Progenitor cell of endocrine pancreas (in vitro differentiated cells): ENCODE results near the gene TMC2. TPM values are rescaled to one million over a fixed set of nuclear protein-coding genes. Genes with fewer than 3 reads are reported as not detected.

Experiments used
- DNase-seq: peaks from one replicate; pipeline ENCODE4 v3.0.0; 2021; ENCODE audit warnings: low spot score; ENCODE audit not compliant: unreplicated experiment
- H3K27ac Mint-ChIP-seq: 2 replicates; pipeline ENCODE4 v1.8.0; 2021; ENCODE audit warnings: mild to moderate bottlenecking, moderate library complexity, mixed read lengths
- H3K27me3 Mint-ChIP-seq: 2 replicates; pipeline ENCODE4 v1.8.0; 2021; ENCODE audit warnings: mixed read lengths
- H3K36me3 Mint-ChIP-seq: 2 replicates; pipeline ENCODE4 v1.8.0; 2022; ENCODE audit warnings: mixed read lengths; ENCODE audit not compliant: insufficient read depth
- H3K4me1 Mint-ChIP-seq: 2 replicates; pipeline ENCODE4 v1.8.0; 2021; ENCODE audit warnings: low read depth, mixed read lengths
- H3K4me3 Mint-ChIP-seq: 2 replicates; pipeline ENCODE4 v1.8.0; 2021; ENCODE audit warnings: low read depth, mild to moderate bottlenecking, moderate library complexity, mixed read lengths
- H3K9me3 Mint-ChIP-seq: 2 replicates; pipeline ENCODE4 v1.8.0; 2021; ENCODE audit warnings: low read depth, mixed read lengths
- CTCF ChIP-seq: fragments of 200-600 bp; sonication (generic); IDR thresholded peaks from one replicate; pipeline ENCODE4 v1.5.0; 2021; ENCODE audit warnings: antibody characterized with exemption, mild to moderate bottlenecking; ENCODE audit not compliant: unreplicated experiment
- total RNA-seq: library from RNA; stranded (reverse); gene quantifications from 2 replicates; pipeline ENCODE4 v1.2.1, GENCODE V29; 2021

TMC2 gene
- total RNA-seq, 1 donor from 2014 or later = not detected

- peak; percentile 52 for DNase-seq
- Mint-ChIP-seq H3K4me3 (peak within 1 kb of the TSS; percentile 100), H3K27me3 (peaks cover 15% of the 10 kb centered on the region), H3K4me1 (peaks cover 10% of the 10 kb centered on the region), H3K9me3 (no peaks in the 10 kb centered on the region), H3K36me3 (peaks cover 2% of the 10 kb centered on the region), H3K27ac (peak within 1 kb of the TSS; percentile 91)
- no peak for TF ChIP-seq CTCF
Measured at GRCh38 chr20:2508631-2509467, 27.5 kb upstream of the TMC2 start, which contains the start of gene ZNF343. Gene ZNF343 (minus strand): TSS chr20:2508915. CDS start chr20:2493895, 15,020 bp downstream.

GRCh38 chr20:2509468-2509781 lies 26.9 kb upstream of the TMC2 start:
- Mint-ChIP-seq H3K27me3 (peaks cover 21% of the 10 kb centered on the region), H3K4me3 (peak overlapping the region; percentile 100), H3K9me3 (no peaks in the 10 kb centered on the region), H3K36me3 (peaks cover 2% of the 10 kb centered on the region), H3K4me1 (peaks cover 10% of the 10 kb centered on the region), H3K27ac (peak overlapping the region; percentile 91)
- no peak for TF ChIP-seq CTCF
- DNase-seq = no peak

- Mint-ChIP-seq H3K27ac (no peak overlapping the region), H3K9me3 (no peaks in the 10 kb centered on the region), H3K36me3 (peaks cover 2% of the 10 kb centered on the region), H3K4me3 (peak overlapping the region; percentile 100), H3K4me1 (peaks cover 10% of the 10 kb centered on the region), H3K27me3 (peaks cover 23% of the 10 kb centered on the region)
- TF ChIP-seq CTCF = no peak
- no peak for DNase-seq
Measured at GRCh38 chr20:2509794-2510193, 26.6 kb upstream of the TMC2 start.

- H3K36me3 Mint-ChIP-seq = no peaks in the 10 kb centered on the region
- TF ChIP-seq CTCF = no peak
- H3K9me3 Mint-ChIP-seq = no peaks in the 10 kb centered on the region
- no peak overlapping the region for H3K27ac Mint-ChIP-seq
- DNase-seq = no peak
- H3K4me3 Mint-ChIP-seq = no peak overlapping the region
- no peaks in the 10 kb centered on the region for H3K4me1 Mint-ChIP-seq
- peaks cover 42% of the 10 kb centered on the region for H3K27me3 Mint-ChIP-seq
Measured at GRCh38 chr20:2515203-2515602, 21.2 kb upstream of the TMC2 start.

- no peak for DNase-seq
- peaks cover 52% of the 10 kb centered on the region for H3K27me3 Mint-ChIP-seq
- H3K4me1 Mint-ChIP-seq = no peaks in the 10 kb centered on the region
- H3K27ac Mint-ChIP-seq = no peak overlapping the region
- no peaks in the 10 kb centered on the region for H3K9me3 Mint-ChIP-seq
- no peak for TF ChIP-seq CTCF
- H3K36me3 Mint-ChIP-seq = no peaks in the 10 kb centered on the region
- no peak overlapping the region for H3K4me3 Mint-ChIP-seq
Measured at GRCh38 chr20:2516399-2516798, 20.0 kb upstream of the TMC2 start.
